ENCODE measurements around the gene ARID1B.

Gene ARID1B

GRCh38 chr6:156795825-156796224 lies 18.6 kb downstream of the ARID1B start:
- no peak for DNase-seq (ENCODE audit: low spot score)
- TF ChIP-seq CTCF (IDR thresholded peaks at IDR 0.05; ENCODE audit: extremely low read depth, missing control alignments): no peak

GRCh38 chr6:156796627-156797026 lies 19.4 kb downstream of the ARID1B start:
- no peak for TF ChIP-seq CTCF (IDR thresholded peaks at IDR 0.05; ENCODE audit: extremely low read depth, missing control alignments)
- no peak for DNase-seq (ENCODE audit: low spot score)

DNA sequence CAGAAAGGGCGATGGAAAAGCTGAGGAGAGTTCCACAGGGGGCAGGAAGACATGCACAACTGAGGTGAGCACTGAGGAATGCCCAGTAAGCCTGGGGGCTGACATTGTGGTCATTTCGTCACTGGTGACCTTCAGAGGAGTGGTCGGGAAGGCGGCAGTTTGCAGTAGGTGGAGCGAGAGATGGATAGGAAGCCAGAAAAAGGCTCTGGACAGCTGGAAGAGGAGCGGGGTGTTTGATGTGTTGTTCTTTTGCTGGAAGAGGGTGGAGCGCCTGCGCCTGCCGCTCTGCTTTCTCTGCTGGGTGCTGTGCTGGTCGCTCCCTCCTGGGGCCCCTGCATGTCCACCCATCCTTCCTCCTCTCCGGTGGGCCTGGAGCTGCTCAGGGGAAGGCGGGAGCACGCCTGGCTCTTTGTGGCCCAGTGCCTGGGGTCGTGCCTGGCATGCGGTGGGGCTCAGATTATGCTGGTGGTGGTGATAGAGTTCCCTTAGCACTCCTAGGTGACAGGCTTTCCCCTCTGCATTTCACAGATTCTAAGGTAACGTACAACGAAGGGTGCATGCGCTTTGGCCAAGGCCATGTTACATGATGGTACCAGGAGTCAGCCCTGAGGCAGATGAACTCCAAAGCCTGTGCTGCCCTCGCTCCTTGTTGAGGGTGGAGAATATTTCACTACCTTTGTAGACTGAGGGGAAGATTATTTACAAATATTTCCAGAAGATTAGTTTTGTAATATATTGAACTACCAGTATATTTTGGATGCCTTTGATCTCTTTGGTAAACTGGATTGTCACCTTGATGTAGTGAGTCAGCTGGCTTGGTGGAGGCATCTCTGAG lies 20.9 kb downstream of the ARID1B start:
- DNase-seq (ENCODE audit: low spot score): no peak
- no peak for TF ChIP-seq CTCF (IDR thresholded peaks at IDR 0.05; ENCODE audit: extremely low read depth, missing control alignments)

DNA sequence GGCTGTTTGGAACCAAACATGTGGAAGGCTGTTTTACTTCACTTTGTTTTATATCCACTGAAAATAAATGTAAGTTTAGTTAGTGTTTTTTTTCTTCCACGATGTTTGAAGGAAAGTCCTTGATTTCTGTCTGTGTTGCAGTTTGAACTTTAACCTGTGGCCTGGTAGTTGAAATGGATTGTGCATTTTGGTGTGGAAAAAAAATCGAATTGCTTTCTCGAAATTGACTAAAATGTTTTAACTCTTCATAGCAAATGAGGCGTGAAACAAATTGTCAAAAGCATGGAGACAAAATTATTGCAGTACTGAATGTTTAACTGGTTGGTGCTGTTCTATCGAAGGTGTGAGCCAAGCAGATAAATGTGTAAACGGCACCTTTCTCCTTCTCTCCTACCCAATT lies 24.5 kb downstream of the ARID1B start:
- no peak for DNase-seq (ENCODE audit: low spot score)
- TF ChIP-seq CTCF (IDR thresholded peaks at IDR 0.05; ENCODE audit: extremely low read depth, missing control alignments): no peak

DNA sequence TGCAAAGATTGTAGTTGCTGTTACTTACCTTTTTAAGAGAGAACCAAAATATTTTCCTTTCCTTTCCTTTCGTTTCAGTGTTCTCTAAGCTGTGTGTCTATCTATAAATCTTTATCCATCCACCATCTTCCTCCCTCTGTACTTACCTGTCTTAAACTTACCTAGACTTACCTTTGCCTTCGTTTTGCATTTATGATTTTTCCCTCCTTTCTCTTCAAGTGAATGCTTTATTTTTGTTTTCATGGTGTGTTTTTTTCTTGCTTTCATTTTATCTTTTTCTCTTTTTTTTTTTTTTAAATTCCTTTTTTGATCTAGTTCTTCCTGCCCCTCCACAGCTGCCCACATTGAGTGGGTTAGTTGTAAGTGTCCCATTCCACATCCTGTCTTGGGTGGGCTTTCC lies 26.2 kb downstream of the ARID1B start:
- DNase-seq (ENCODE audit: low spot score): no peak
- TF ChIP-seq CTCF (IDR thresholded peaks at IDR 0.05; ENCODE audit: extremely low read depth, missing control alignments): no peak

- no peak for DNase-seq (ENCODE audit: low spot score)
- TF ChIP-seq CTCF (IDR thresholded peaks at IDR 0.05; ENCODE audit: extremely low read depth, missing control alignments): no peak
These were observed 27.2 kb downstream of the ARID1B start for GRCh38 chr6:156804402-156804801.

- DNase-seq (ENCODE audit: low spot score): no peak
- no peak for TF ChIP-seq CTCF (IDR thresholded peaks at IDR 0.05; ENCODE audit: extremely low read depth, missing control alignments)
These were observed 29.0 kb downstream of the ARID1B start for GRCh38 chr6:156806155-156806554.
